A673 (cell line): ENCODE measurements around the gene DCAF12L2.

Experiments used
- CTCF ChIP-seq: fragments of 300-800, 200-600 bp; sonication (generic); conservative IDR thresholded peaks from 2 replicates; pipeline ENCODE4 v1.5.1; 2017; ENCODE audit warnings: low read depth, mild to moderate bottlenecking, antibody characterized with exemption, low read length, moderate library complexity, mixed read lengths
- EZH2 ChIP-seq: fragments of 200-600 bp; sonication (generic); IDR thresholded peaks from 2 replicates; pipeline ENCODE4 v1.6.1; 2017; ENCODE audit warnings: borderline replicate concordance, low read depth, mild to moderate bottlenecking, mixed read lengths, antibody characterized with exemption, low read length; ENCODE audit not compliant: poor library complexity, severe bottlenecking

GRCh38 chrX:126141014-126141413 lies 25.1 kb downstream of the DCAF12L2 start:
- TF ChIP-seq EZH2 (no peak), CTCF (no peak)
